NOMO-1 (cell line): ENCODE data around the gene ATP4A.

Source experiments
- DNase-seq, 2 experiments: peaks; one replicate each; lab custom pipeline; 2025; ENCODE audit not compliant: unreplicated experiment in 2 of 2; lab: John Stamatoyannopoulos, UW

The ATP4A gene

GRCh38 chr19:35528218-35529038, 35.0 kb downstream of the ATP4A start, which contains the start of gene SBSN:
SBSN (minus strand) TSS chr19:35528311; CDS start chr19:35528281, 30 bp downstream.
- DNase-seq: no peak

- no peak for DNase-seq
Observed at GRCh38 chr19:35525873-35526272, 37.6 kb downstream of the ATP4A start.

GRCh38 chr19:35524181-35524837, 39.1 kb downstream of the ATP4A start:
- no peak for DNase-seq

GRCh38 chr19:35522745-35523327, 40.6 kb downstream of the ATP4A start:
- DNase-seq: no peak

- no peak for DNase-seq
Observed at GRCh38 chr19:35521124-35521743, 42.2 kb downstream of the ATP4A start.

- no peak for DNase-seq
Observed at GRCh38 chr19:35519291-35519690, 44.2 kb downstream of the ATP4A start.

- DNase-seq: no peak
Observed at GRCh38 chr19:35518313-35518712, 45.1 kb downstream of the ATP4A start.

- DNase-seq: no peak
Observed at GRCh38 chr19:35517342-35517741, 46.1 kb downstream of the ATP4A start.

GRCh38 chr19:35516310-35516709, 47.1 kb downstream of the ATP4A start:
- no peak for DNase-seq

- DNase-seq: no peak
Observed at GRCh38 chr19:35514282-35514809, 49.1 kb downstream of the ATP4A start.

GRCh38 chr19:35513628-35514281, 49.7 kb downstream of the ATP4A start, which contains the start of gene DMKN:
DMKN (minus strand) TSS chr19:35513649; CDS start chr19:35513475, 174 bp downstream.
- no peak for DNase-seq

GRCh38 chr19:35512831-35513627, 50.4 kb downstream of the ATP4A start:
- DNase-seq: no peak

GRCh38 chr19:35511337-35511736, 52.1 kb downstream of the ATP4A start:
- no peak for DNase-seq

- no peak for DNase-seq
Observed at GRCh38 chr19:35510626-35510964, 52.9 kb downstream of the ATP4A start.

GRCh38 chr19:35509861-35510625, 53.4 kb downstream of the ATP4A start:
- DNase-seq: peak; percentile 23 to 40

- no peak for DNase-seq
Observed at GRCh38 chr19:35509018-35509652, 54.3 kb downstream of the ATP4A start.

- no peak for DNase-seq
Observed at GRCh38 chr19:35508129-35508528, 55.3 kb downstream of the ATP4A start.

- DNase-seq: no peak
Observed at GRCh38 chr19:35507561-35507960, 55.9 kb downstream of the ATP4A start.

GRCh38 chr19:35506011-35506410, 57.4 kb downstream of the ATP4A start:
- no peak for DNase-seq
